Activated T-helper 2 cell treated with anti-CD3 and anti-CD28 coated beads, Interferon-gamma antibody, Interleukin-2, Interleukin-4, amounts not matched to agents 10 μg/mL and 5 μg/mL and 100 μg/mL, durations not matched to agents 14 hours and 24 hours and 36 hours (primary cell): Measurements from ENCODE around the gene PTH1R. TPM values are rescaled to one million over a fixed set of nuclear protein-coding genes. Genes with fewer than 3 reads are reported as not detected.

Experiments
- DNase-seq: peaks from one replicate; pipeline ENCODE4 v3.0.0; 2021; ENCODE audit warnings: low spot score
- H3K27ac Mint-ChIP-seq: one replicate; pipeline ENCODE4 v1.8.0; 2021; ENCODE audit warnings: mixed read lengths
- H3K27me3 Mint-ChIP-seq: one replicate; pipeline ENCODE4 v1.8.0; 2021; ENCODE audit warnings: low read depth, mixed read lengths
- H3K36me3 Mint-ChIP-seq: one replicate; pipeline ENCODE4 v1.8.0; 2021; ENCODE audit warnings: low read depth, mixed read lengths
- H3K4me1 Mint-ChIP-seq: one replicate; pipeline ENCODE4 v1.8.0; 2021; ENCODE audit warnings: low read depth, mixed read lengths
- H3K4me3 Mint-ChIP-seq: one replicate; pipeline ENCODE4 v1.8.0; 2021; ENCODE audit warnings: low read depth, mild to moderate bottlenecking, moderate library complexity, mixed read lengths
- H3K9me3 Mint-ChIP-seq: one replicate; pipeline ENCODE4 v1.8.0; 2021; ENCODE audit warnings: mixed read lengths
- intact Hi-C: fragments of 100-400 bp; cut with micrococcal nuclease; formaldehyde crosslinking; loops from one replicate; pipeline ENCODE4 v1.15.1; 2023
- total RNA-seq: library from RNA; stranded (reverse); gene quantifications from 2 replicates; pipeline ENCODE4 v1.2.3, GENCODE V29; 2022

The PTH1R gene
- total RNA-seq, 1 donor from 2014 or later = not detected

DNA sequence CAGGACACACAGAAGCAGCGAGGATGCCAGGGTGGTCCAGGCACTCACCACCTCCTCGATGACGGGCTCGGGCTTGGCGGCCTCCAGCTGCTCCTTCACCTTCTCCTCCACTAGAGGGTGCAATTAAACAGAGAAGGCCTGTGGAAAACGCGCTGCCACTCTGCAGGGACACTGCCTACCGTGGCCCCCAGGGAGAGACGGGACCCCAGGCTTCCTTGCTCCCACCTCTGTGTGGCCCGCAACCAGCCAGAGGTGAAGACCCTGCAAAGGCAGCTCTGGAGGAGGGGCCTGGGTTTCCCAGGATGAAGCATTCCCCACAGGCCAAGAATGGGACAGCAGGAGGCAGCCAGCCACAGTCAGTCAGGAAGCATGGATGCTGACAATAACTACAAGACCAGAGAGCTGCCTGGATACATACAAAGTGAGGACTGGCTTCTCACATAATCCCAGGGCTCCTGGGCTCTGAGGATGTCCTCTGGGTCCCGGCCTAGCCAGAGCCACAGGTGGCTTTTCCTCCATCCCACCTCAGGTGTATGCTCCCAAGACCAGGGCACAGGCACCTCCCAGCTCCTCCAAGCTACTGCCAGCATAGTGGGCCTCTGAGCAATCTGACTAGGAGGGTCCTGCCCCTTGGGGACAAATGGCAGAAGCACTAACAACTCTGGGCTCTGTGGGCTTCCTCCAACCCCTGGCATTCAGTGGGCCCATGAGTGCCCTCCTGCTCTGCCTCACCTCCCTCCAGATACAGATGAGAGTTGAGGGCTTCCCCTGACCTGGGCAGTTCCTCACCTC, 46.2 kb downstream of the PTH1R start:
- Mint-ChIP-seq H3K4me1 (peaks cover 27% of the 10 kb centered on the region), H3K27me3 (no peaks in the 10 kb centered on the region), H3K27ac (peak overlapping the region; percentile 72), H3K36me3 (peaks cover 82% of the 10 kb centered on the region), H3K4me3 (no peak overlapping the region), H3K9me3 (peaks cover 4% of the 10 kb centered on the region)
- no peak for DNase-seq
- intact Hi-C loops = loop anchor here (1.0 kb wide), 1 partner anchor 75 kb away; no protein-coding TSS in a partner anchor

DNA sequence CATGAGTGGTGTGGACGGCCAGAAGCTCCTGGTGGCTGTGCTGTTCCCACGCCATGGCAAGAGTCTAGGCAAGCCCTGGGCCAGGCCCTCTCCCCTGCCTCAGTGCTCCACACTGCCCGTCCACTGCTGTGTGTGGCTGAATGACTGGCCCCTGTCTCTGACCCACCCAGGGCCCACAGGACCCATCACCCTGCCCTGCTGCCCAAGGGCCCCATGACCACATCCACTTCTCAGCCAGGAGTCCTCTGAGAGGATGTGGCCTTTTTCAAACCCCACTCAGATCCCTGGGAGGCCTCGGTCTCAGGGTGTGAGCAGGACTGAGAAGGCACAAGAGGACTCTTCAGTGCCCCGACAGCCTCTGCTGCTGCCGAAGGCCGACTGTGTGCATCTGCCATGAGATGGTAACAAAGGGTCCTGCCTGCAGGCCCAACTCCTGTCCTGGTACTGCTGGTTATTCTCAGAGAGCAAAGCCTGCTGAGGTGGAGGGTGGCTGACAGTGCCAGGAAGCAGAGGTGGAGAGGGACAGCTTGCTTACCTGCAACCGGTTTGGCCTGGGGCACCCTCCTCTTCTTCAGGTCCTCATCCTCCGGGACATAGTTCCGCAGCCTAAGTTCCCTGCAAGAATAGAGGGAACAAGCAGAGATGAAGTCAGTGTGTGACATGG, 47.5 kb downstream of the PTH1R start:
- H3K27ac Mint-ChIP-seq = no peak overlapping the region
- intact Hi-C loops = loop anchor here (5.0 kb wide), 1 partner anchor 47 kb away; no protein-coding TSS in a partner anchor
- peaks cover 30% of the 10 kb centered on the region for H3K4me1 Mint-ChIP-seq
- no peak overlapping the region for H3K4me3 Mint-ChIP-seq
- no peaks in the 10 kb centered on the region for H3K27me3 Mint-ChIP-seq
- H3K36me3 Mint-ChIP-seq = peaks cover 82% of the 10 kb centered on the region
- H3K9me3 Mint-ChIP-seq = peaks cover 11% of the 10 kb centered on the region
- DNase-seq = no peak

DNA sequence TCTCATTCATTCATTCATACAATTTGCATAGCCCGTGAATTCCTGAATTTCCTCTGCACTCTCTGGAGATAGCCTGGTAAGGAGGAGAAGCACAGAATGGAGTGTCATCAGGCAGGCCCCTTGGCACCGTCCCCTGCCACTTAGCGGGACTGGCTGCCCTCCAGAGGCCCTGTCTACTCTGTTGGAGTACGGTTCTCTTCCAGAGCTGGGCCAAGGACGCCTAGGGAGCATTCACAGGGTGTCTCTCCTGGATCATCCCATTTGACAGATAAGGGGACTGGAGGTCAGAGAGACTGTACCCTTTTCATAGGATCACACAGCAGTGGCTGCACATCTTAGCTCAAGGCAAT, 48.0 kb downstream of the PTH1R start:
- no peak for DNase-seq
- Mint-ChIP-seq H3K4me1 (peaks cover 32% of the 10 kb centered on the region), H3K36me3 (peaks cover 83% of the 10 kb centered on the region), H3K9me3 (peaks cover 11% of the 10 kb centered on the region), H3K27ac (peak overlapping the region; percentile 61), H3K27me3 (no peaks in the 10 kb centered on the region), H3K4me3 (no peak overlapping the region)
- intact Hi-C loops = loop anchor here (5.0 kb wide), 1 partner anchor 47 kb away; no protein-coding TSS in a partner anchor

DNA sequence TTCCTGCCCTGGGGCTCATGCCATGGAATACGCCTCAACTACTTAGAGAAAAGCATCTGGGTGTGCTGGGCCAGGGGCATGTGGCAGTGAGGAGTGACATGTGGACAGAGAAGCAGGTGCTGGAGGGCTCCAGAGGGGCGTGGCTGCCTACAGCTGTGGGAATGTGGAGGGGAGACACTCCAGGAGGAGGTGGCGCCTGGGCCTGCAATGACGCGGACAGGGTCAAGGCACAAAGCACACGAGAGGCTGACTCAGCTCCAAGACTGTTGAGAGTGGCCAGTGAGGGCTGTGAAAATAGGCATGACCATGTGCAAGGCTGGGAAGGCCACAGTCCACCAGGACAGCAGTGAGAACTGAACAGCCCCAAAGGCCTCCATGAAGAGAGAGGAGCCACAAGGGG, 48.5 kb downstream of the PTH1R start:
- no peaks in the 10 kb centered on the region for H3K27me3 Mint-ChIP-seq
- intact Hi-C loops = loop anchor here (5.0 kb wide), 1 partner anchor 46 kb away; no protein-coding TSS in a partner anchor
- no peak for DNase-seq
- H3K27ac Mint-ChIP-seq = peak overlapping the region; percentile 61
- peaks cover 81% of the 10 kb centered on the region for H3K36me3 Mint-ChIP-seq
- peaks cover 37% of the 10 kb centered on the region for H3K4me1 Mint-ChIP-seq
- no peak overlapping the region for H3K4me3 Mint-ChIP-seq
- H3K9me3 Mint-ChIP-seq = peaks cover 11% of the 10 kb centered on the region

DNA sequence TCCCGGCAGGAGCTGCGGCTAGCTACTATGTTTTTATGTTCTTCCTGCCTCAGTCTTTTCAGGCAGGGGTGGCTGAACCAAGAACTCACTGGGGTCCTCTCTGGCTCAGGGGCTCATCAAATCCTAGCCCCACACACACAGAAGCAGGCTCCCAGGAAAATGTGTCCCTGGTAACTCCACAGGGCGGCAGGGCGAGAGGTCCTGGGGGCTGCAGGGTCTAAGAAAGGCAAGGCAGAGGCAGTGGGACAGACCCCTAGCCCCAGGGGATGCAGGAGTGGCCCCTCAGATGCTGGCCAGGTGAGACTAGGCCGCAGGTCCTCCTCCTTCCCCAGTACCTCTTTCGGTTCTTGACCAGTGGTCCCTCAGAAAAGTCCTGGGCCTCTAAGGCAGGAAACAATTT, 48.9 kb downstream of the PTH1R start:
- Mint-ChIP-seq H3K27me3 (no peaks in the 10 kb centered on the region), H3K4me3 (no peak overlapping the region), H3K9me3 (peaks cover 11% of the 10 kb centered on the region), H3K4me1 (peaks cover 41% of the 10 kb centered on the region), H3K27ac (peak overlapping the region; percentile 81), H3K36me3 (peaks cover 78% of the 10 kb centered on the region)
- no peak for DNase-seq
- intact Hi-C loops = loop anchor here (5.0 kb wide), 1 partner anchor 46 kb away; no protein-coding TSS in a partner anchor

DNA sequence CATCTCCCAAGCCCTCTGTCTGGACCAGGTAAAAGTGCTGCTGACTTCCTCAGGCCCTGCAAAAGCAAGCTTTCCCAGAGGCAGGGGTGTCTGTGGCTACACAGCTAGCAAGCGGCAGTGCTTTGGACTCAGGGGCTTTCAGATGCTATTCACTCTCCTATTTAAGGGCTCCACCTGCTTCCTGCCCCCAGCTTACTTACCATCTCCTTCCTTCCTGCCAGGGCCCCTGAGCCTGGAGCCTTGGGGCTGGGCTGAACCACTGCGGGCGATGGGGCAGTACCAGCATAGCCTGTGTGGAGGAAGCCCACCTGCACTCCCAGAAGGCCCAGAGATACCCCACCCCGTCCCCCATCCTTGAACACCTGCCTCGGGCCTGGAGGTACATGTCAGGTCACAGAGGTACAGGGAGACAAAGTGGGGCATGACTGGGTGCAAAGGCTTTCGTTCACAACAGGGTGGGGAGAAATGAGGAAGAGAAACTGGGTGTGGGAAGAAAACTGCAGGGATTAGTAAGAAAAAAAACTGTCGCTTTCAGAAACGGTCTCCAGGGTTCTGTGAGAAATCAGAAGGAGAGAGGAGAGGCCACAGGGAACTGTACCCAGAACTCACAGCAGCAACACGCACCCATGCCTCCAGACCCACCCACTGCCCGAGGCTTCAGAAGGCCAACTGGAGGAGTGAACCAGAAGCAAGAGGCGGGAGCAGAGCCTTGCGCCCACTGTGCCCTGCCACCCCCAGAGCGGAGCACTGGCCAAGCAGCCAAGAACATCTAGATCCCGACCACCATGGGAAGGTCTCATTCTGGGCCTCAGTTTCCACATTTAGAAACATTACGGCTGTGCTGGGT, 49.6 kb downstream of the PTH1R start:
- Mint-ChIP-seq H3K4me1 (peaks cover 47% of the 10 kb centered on the region), H3K27me3 (no peaks in the 10 kb centered on the region), H3K27ac (peak overlapping the region; percentile 81), H3K4me3 (peak overlapping the region; percentile 41), H3K36me3 (peaks cover 81% of the 10 kb centered on the region), H3K9me3 (peaks cover 11% of the 10 kb centered on the region)
- intact Hi-C loops = loop anchor here (5.0 kb wide), 1 partner anchor 45 kb away; no protein-coding TSS in a partner anchor
- DNase-seq = no peak

DNA sequence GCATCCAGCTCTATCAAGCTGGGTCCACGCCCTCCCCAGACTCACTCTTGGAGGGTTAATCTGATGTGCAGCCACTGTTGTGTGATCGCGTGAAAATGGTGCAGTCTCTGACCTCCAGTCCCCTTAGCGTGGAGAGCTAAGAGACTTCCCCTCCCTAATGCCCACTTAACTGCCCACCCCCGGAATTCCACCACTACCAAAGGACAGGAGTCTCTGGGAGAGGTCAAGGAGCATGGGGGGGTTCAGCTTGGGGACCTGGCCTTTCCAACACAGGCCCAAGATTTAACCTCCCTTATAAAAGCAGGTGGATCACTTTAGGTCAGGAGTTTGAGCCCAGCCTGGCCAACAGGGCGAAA, 50.2 kb downstream of the PTH1R start:
- H3K4me1 Mint-ChIP-seq = peaks cover 53% of the 10 kb centered on the region
- no peak overlapping the region for H3K27ac Mint-ChIP-seq
- H3K9me3 Mint-ChIP-seq = peaks cover 11% of the 10 kb centered on the region
- DNase-seq = no peak
- intact Hi-C loops = loop anchor here (5.0 kb wide), 1 partner anchor 45 kb away; no protein-coding TSS in a partner anchor
- H3K36me3 Mint-ChIP-seq = peaks cover 77% of the 10 kb centered on the region
- H3K4me3 Mint-ChIP-seq = no peak overlapping the region
- H3K27me3 Mint-ChIP-seq = no peaks in the 10 kb centered on the region

DNA sequence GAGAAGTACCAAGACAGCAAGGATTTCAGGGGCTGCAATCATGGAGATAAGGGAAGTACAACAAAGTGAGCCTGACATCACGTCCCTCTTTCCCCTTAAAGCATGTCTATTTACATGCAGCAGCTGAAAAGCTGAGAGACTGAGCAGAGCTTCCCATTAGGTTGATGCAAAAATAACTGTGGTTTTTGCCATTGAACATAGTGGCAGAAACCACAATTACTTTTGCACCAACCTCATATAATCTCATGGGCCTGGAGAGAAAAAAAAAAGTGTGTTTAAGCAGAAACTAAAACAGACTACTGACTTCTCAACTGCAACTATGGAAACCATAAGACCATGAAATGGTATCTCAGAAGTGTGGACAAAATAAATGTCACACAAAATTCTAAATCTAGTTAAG, 50.8 kb downstream of the PTH1R start:
- no peak for DNase-seq
- no peaks in the 10 kb centered on the region for H3K27me3 Mint-ChIP-seq
- H3K36me3 Mint-ChIP-seq = peaks cover 71% of the 10 kb centered on the region
- intact Hi-C loops = loop anchor here (5.0 kb wide), 1 partner anchor 44 kb away; no protein-coding TSS in a partner anchor
- peak overlapping the region; percentile 23 for H3K27ac Mint-ChIP-seq
- H3K4me1 Mint-ChIP-seq = peaks cover 53% of the 10 kb centered on the region
- no peak overlapping the region for H3K4me3 Mint-ChIP-seq
- H3K9me3 Mint-ChIP-seq = peaks cover 11% of the 10 kb centered on the region

DNA sequence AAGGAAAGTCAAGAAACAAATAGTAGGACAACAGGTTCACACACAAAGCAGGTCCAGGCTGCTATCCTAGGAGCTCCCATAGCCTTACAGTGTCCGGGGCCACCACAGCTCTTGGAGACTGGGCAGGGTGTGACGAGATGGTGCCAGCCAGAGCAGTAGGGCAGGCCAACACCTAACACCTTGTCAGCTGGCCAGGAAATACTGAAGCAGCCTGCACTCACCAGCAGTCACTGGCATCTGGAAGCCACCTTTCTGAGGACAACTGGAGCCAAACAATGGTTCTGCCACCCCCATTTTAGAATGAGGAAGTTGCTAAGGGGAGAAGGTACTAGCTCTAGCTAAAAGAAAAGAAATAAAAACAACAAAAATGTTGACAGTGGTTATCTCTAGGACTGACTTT, 51.8 kb downstream of the PTH1R start:
- H3K4me3 Mint-ChIP-seq = no peak overlapping the region
- peak overlapping the region; percentile 81 for H3K27ac Mint-ChIP-seq
- DNase-seq = no peak
- peaks cover 53% of the 10 kb centered on the region for H3K4me1 Mint-ChIP-seq
- H3K27me3 Mint-ChIP-seq = no peaks in the 10 kb centered on the region
- peaks cover 11% of the 10 kb centered on the region for H3K9me3 Mint-ChIP-seq
- intact Hi-C loops = loop anchor here (5.0 kb wide), 1 partner anchor 43 kb away; no protein-coding TSS in a partner anchor
- peaks cover 62% of the 10 kb centered on the region for H3K36me3 Mint-ChIP-seq

DNA sequence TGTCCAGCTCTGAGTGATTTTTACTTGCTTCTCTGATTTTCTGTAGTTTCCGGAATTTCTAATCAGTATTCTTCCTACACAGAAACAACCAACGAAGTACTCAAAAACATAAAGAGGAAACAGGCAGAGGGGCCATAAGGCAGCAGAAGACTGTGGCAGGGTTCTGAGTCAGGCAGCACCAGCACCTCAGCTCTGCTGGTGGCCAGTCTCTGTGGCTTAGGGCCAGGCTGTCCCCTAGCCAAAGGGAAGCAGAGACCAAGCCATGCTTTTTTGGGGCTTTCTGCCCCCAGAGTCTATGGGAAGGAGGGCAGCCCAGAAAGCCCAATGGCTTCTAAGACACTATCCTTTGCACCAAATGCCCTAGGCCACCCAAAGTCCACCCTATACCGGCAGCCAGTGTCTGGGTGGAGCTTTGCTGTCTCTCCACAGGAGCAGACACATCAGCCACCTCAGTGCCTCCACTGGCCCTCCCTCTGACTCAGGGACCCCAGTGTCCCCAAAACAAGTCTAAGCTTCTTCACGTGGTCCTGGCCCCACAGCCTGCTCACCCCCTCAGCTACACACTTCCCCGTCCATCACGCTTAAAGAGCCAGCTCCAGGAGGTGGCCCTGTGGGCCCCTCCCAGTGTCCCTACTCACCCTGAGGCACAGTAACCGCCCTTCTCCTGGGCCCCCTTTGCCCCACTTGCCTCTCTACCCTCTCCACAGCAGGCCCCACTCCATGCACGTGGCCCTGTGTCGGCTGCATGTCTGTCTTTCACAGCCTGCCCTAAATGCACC, 52.8 kb downstream of the PTH1R start:
- Mint-ChIP-seq H3K4me3 (no peak overlapping the region), H3K9me3 (peaks cover 11% of the 10 kb centered on the region), H3K4me1 (peaks cover 53% of the 10 kb centered on the region), H3K27ac (peak overlapping the region; percentile 84), H3K36me3 (peaks cover 59% of the 10 kb centered on the region), H3K27me3 (no peaks in the 10 kb centered on the region)
- no peak for DNase-seq
- intact Hi-C loops = loop anchor here (5.0 kb wide), 1 partner anchor 57 kb away; no protein-coding TSS in a partner anchor

DNA sequence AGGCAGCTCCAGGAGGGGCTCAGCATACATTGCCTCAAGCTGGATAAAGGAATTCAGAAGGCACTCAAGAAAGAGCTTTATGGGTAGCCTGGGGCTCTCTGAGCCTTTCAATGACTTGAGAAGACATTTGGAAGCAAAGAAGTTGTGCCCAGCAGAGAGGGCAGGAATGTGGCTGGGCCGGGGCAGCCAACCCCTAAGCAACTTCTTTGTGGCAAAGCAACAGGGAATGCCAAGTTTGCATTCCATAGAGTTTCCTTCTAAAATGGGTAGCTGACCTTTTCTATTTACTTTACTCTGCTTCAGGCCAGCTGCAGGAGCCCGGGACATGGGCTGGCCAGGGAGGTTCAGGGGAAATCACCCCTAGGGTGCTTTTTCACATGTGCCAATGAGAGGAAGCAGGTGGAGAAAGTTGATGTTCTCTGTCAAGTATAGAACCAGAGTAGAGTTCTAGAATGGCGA, 53.5 kb downstream of the PTH1R start:
- Mint-ChIP-seq H3K9me3 (peaks cover 11% of the 10 kb centered on the region), H3K27ac (peak overlapping the region; percentile 84), H3K36me3 (peaks cover 58% of the 10 kb centered on the region), H3K27me3 (no peaks in the 10 kb centered on the region), H3K4me3 (no peak overlapping the region), H3K4me1 (peaks cover 54% of the 10 kb centered on the region)
- DNase-seq = no peak
- intact Hi-C loops = loop anchor here (5.0 kb wide), 1 partner anchor 56 kb away; no protein-coding TSS in a partner anchor
